ENCODE data around the gene HAS3. TPM values are rescaled to one million over a fixed set of nuclear protein-coding genes. Genes with fewer than 3 reads are reported as not detected.

HAS3 gene
- polyA plus RNA-seq, 1 donor (not counting 4 experiments of a cell fraction or from before 2014, with no cell fraction given) = 132 TPM

GRCh38 chr16:69110406-69110805, 5.0 kb downstream of the HAS3 start:
- Histone ChIP-seq H3K79me2 (ENCODE audit: control insufficient read depth, insufficient read depth, low read length) (peaks cover 82% of the 10 kb centered on the region), H3K4me2 (ENCODE audit: control insufficient read depth, extremely low read depth, insufficient read depth, low read depth, low read length) (no peak overlapping the region), H3K4me1 (ENCODE audit: control insufficient read depth, extremely low read depth, insufficient read depth, low read length) (peaks cover 24% of the 10 kb centered on the region), H2AFZ (ENCODE audit: control insufficient read depth, low read length) (no peak overlapping the region), H3K36me3 (ENCODE audit: control insufficient read depth in 2 of 2, extremely low read depth in 1 of 2, insufficient read depth in 2 of 2, low read length in 2 of 2) (peaks cover 53 to 56% of the 10 kb centered on the region in 2 experiments), H3K27ac (ENCODE audit: control insufficient read depth, insufficient read depth, low read length) (no peak overlapping the region), H3K9me3 (ENCODE audit: control insufficient read depth, low read depth, low read length) (no peaks in the 10 kb centered on the region), H3K9ac (ENCODE audit: control insufficient read depth, extremely low read depth, insufficient read depth, low read length) (no peak overlapping the region), H3K9me1 (ENCODE audit: control insufficient read depth, extremely low read depth, insufficient read depth, low read length) (peaks cover 3% of the 10 kb centered on the region), H3K27me3 (ENCODE audit: control insufficient read depth, extremely low read depth, insufficient read depth, low read length) (no peaks in the 10 kb centered on the region), H4K20me1 (ENCODE audit: control insufficient read depth, extremely low read depth, insufficient read depth, low read length) (peaks cover 39% of the 10 kb centered on the region), H3K4me3 (ENCODE audit: control insufficient read depth in 2 of 3, extremely low read depth in 1 of 3, insufficient read depth in 2 of 3, low read depth in 1 of 3, low read length in 3 of 3) (no peak overlapping the region)
- DNase-seq (ENCODE audit: low read depth, low spot score) = no peak
- FAIRE-seq = no peak
- no peak for TF ChIP-seq CTCF (optimal IDR thresholded peaks at IDR 0.05 in 1 of 3, IDR thresholded peaks at IDR 0.05 in 1 of 3, conservative IDR thresholded peaks at IDR 0.05 in 1 of 3; ENCODE audit: extremely low read depth in 1 of 3, insufficient read depth in 2 of 3, low read length in 3 of 3)
- no peak for TF ChIP-seq EZH2 (IDR thresholded peaks at IDR 0.05; ENCODE audit: low read length)
- dilution Hi-C loops (cut with MboI; ENCODE audit: extremely low pct_ligation_motif_present, low sequenced_read_pairs) = no loop called here

- Histone ChIP-seq H3K4me1 (ENCODE audit: control insufficient read depth, extremely low read depth, insufficient read depth, low read length) (peaks cover 23% of the 10 kb centered on the region), H3K27ac (ENCODE audit: control insufficient read depth, insufficient read depth, low read length) (no peak overlapping the region), H3K36me3 (ENCODE audit: control insufficient read depth in 2 of 2, extremely low read depth in 1 of 2, insufficient read depth in 2 of 2, low read length in 2 of 2) (peaks cover 62% of the 10 kb centered on the region in 2 experiments), H2AFZ (ENCODE audit: control insufficient read depth, low read length) (no peak overlapping the region), H3K4me2 (ENCODE audit: control insufficient read depth, extremely low read depth, insufficient read depth, low read depth, low read length) (no peak overlapping the region), H3K9me1 (ENCODE audit: control insufficient read depth, extremely low read depth, insufficient read depth, low read length) (peaks cover 3% of the 10 kb centered on the region), H3K4me3 (ENCODE audit: control insufficient read depth in 2 of 3, extremely low read depth in 1 of 3, insufficient read depth in 2 of 3, low read depth in 1 of 3, low read length in 3 of 3) (no peak overlapping the region), H3K27me3 (ENCODE audit: control insufficient read depth, extremely low read depth, insufficient read depth, low read length) (no peaks in the 10 kb centered on the region), H4K20me1 (ENCODE audit: control insufficient read depth, extremely low read depth, insufficient read depth, low read length) (peaks cover 45% of the 10 kb centered on the region), H3K79me2 (ENCODE audit: control insufficient read depth, insufficient read depth, low read length) (peaks cover 77% of the 10 kb centered on the region), H3K9me3 (ENCODE audit: control insufficient read depth, low read depth, low read length) (no peaks in the 10 kb centered on the region), H3K9ac (ENCODE audit: control insufficient read depth, extremely low read depth, insufficient read depth, low read length) (peak overlapping the region; percentile 10)
- DNase-seq (ENCODE audit: low read depth, low spot score) (no peak), FAIRE-seq (no peak)
- dilution Hi-C loops (cut with MboI; ENCODE audit: extremely low pct_ligation_motif_present, low sequenced_read_pairs) = no loop called here
- TF ChIP-seq EZH2 (IDR thresholded peaks at IDR 0.05; ENCODE audit: low read length) = no peak
- TF ChIP-seq CTCF (optimal IDR thresholded peaks at IDR 0.05 in 1 of 3, IDR thresholded peaks at IDR 0.05 in 1 of 3, conservative IDR thresholded peaks at IDR 0.05 in 1 of 3; ENCODE audit: extremely low read depth in 1 of 3, insufficient read depth in 2 of 3, low read length in 3 of 3) = no peak
These were observed 5.9 kb downstream of the HAS3 start for GRCh38 chr16:69111216-69111875.
